H7 (cell line): ENCODE data around the gene WDR1. TPM values are rescaled to one million over a fixed set of nuclear protein-coding genes. Genes with fewer than 3 reads are reported as not detected.

ENCODE experiments used
- DNase-seq: peaks from one replicate; pipeline ENCODE4 v3.0.0; 2012
- H3K27me3 ChIP-seq: 2 replicates; pipeline ENCODE4 v1.6.0; 2011; ENCODE audit warnings: mild to moderate bottlenecking, low read length; ENCODE audit not compliant: control insufficient read depth, insufficient read depth
- H3K36me3 ChIP-seq: replicated peaks from 2 replicates; pipeline ENCODE4 v1.5.1; 2011; ENCODE audit warnings: low read length; ENCODE audit not compliant: control insufficient read depth, insufficient read depth
- H3K4me3 ChIP-seq: 2 replicates; pipeline ENCODE4 v1.5.1; 2011; ENCODE audit warnings: low read depth, mild to moderate bottlenecking, control low read depth, low read length, moderate library complexity; ENCODE audit not compliant: insufficient read depth
- total RNA-seq: library from RNA; depleted of rRNA; stranded (reverse); fragments of >200 nt; shearing (Covaris generic); gene quantifications from 2 replicates; pipeline ENCODE4 v1.2.3, GENCODE V29; 2014

The WDR1 gene
- total RNA-seq, 1 experiment from 2014 or later, result 254 TPM

DNA sequence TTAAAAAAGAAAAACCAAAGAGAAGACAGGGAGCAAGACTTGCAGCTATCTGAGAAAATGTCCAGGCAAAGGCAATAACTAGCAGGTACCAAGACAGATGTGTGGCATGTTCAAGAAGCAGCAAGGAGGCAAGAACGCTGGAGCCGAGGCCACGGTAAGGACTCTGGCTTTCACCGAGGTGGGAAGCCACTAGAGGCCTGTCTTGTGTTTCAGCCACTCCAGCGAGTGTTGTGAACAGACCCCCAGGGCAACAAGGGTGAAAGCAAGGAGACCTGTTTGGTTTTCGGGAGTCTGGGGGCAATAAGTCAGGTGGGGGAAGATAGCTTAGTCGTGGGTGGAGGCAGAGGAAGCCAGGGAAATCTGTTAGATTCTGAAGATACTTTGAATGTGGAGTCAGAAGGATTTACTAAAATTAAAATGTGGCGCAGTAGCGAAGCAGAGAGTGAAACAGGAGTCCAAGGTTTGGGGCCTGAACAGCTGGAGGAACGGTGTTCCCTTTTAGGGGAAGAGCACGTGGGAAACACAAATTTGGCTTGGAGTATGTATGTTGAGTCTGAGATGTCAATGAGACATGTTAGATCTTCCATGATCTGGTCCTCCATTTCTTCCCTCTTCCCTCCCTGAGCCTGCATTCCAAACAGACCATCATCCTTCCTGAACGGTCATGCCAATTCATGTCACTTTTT lies 3.1 kb downstream of the WDR1 start:
- Histone ChIP-seq H3K4me3 (no peak overlapping the region), H3K36me3 (peaks cover 33% of the 10 kb centered on the region), H3K27me3 (no peaks in the 10 kb centered on the region)
- no peak for DNase-seq

DNA sequence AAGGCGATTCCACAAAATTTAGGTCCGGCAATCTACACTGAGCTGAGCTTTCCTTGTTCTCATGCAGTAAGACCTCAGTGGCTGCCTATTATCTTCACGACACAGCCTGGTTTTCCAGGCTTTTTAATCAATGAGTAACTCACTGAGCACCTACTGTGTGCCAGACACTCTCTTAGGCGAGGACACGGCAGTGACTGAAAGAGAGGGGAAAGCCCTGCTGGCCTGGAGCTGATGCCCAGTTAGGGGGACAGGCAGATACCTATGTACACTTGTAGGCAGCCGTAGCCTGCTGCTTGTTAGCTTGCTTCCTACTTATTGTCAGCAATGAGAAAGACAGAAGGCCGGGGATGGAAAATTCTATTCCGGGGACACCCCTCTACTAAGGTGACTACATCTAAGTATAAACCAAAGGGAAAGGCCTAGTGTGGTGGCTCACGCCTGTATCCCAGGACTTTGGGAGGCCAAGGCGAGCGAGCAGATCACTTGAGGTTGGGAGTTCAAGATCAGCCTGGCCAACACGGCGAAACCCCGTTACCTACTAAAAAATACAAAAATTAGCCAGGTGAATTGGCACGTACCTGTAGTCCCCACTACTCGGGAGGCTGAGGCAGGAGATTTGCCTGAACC lies 3.8 kb downstream of the WDR1 start:
- Histone ChIP-seq H3K27me3 (no peaks in the 10 kb centered on the region), H3K36me3 (peaks cover 37% of the 10 kb centered on the region), H3K4me3 (no peak overlapping the region)
- DNase-seq, result no peak

DNA sequence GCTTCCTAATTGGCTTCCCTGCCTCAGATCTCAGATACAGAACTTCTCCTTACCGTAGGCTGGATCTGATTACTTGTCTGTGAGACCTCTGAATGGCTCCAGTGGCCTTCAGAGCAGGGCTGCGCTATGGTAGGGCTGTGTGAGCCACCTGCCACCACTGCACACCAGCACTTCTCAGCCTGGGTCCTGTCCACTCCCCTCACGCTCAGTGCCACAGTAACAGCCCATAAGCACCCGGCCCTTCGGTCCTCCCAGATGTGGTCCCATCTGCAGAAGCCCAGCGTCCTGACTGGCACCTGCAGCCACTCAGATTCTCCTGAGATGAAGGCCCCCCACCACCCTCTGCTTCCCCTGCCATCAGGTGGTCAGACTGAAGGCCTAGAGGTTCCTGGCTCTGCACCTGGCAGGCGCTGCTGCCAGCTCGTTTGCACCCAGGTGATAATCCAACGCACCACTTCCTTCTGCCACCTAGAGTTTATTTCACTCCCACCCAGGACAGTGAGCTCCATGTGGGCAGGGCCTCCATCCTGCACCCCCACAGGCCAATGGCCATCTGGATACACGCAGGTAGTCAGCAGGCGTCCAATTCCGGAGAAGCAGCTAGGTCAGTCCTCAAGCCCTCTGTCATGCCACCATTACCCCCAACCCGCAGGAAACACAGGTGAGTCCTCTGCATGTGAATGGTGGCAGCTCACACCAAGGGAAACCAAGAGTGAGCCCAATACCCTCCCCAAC lies 5.4 kb downstream of the WDR1 start:
- H3K36me3 ChIP-seq, result peaks cover 37% of the 10 kb centered on the region
- H3K4me3 ChIP-seq, result no peak overlapping the region
- DNase-seq, result peak; percentile 83
- no peaks in the 10 kb centered on the region for H3K27me3 ChIP-seq

DNA sequence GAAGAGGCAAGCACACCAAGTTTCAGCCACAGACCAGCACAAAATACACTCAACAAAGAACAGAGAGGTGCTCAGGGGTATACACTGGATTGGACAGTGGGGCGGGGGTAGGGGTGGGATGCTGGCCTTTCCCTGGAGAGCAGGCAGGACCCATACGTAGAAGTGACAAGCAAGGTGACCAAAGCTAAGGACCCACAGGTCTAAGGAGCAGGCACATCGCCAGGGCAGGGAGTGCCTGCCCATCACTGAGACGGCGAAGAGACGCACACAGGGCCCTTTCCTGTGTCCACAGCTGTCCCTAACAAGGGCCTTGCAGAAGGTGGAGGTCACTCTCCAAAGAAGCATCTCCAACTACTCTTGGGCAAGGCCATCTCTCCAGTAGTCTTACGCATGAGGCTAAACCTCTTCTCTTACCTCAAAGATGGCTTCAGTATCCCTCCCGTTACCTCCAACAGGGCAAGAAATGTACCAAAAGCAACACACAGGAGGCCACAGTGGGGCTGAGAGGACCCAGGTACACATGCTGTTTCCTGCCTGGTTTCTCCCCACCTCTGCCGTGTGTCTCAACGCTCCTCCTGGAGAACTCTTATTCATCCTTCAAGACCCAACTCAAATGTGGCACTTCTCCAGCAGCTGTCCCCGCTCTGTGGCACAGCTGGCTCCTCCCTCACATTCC lies 6.5 kb downstream of the WDR1 start:
- Histone ChIP-seq H3K4me3 (no peak overlapping the region), H3K36me3 (peaks cover 33% of the 10 kb centered on the region), H3K27me3 (no peaks in the 10 kb centered on the region)
- peak; percentile 33 for DNase-seq

DNA sequence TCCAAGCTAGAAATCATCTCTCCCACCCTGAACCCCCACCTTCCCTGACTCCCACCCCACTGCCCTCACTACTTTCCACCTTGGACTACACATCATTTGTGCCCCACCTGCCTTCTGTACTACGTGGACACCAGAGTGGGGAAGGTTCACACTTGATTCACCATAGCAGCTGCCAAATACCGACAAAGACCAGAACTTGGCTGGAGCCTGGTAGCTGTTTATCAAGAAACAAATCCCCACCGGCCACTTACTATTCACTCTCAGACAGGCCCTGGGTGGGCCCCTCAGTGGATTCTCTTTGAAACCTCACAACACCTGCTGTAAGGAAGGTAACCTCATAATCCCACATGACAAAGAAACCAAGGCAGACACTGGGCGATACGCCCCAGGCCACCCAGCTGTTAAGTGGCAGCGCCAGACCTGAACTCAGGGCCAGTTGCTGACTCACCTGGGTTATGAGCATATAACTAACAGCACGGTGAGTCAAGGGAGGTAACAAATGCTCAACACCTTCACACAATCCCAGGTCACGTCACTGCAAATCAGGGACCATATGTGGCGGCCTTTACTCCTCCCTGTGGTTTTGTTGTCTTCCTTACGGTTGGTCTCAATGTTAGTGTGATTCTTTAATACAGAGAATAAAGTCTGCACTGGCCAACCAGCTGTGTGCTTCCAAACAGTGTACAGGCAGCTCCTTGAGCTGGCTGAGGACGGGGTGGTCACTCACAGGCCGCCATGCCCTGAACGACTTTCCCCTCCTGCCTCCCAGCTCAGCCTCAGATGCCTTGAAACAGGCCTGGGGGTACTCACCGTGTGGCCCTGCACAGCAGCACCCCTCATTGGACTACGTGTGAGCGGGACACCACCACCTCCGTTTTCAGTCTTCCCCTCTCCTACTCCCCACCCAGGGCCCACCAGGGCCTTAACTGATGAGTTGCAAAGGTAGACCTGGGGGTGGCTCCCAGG lies 7.5 kb downstream of the WDR1 start:
- H3K4me3 ChIP-seq, result no peak overlapping the region
- H3K36me3 ChIP-seq, result peaks cover 25% of the 10 kb centered on the region
- no peaks in the 10 kb centered on the region for H3K27me3 ChIP-seq
- peak; percentile 34 for DNase-seq

DNA sequence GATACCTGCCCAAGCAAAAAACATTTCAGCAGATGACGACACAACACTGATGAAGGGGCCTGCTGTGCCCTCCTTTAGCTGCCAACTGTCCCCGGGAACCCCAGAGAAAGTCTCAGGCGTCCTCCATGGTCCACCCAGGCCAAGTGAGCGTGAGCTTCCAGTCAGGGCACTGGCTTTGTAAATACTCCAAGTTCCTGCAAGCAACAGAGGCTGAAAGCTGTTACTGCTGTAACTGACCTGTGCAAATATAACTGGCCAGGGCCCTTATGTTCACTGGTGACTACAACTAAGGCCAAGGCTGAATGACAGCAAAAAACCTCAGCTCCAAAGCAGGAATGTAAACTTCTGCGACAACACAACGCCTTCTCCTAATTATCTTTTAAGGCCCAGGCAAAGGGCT lies 8.2 kb downstream of the WDR1 start:
- DNase-seq, result no peak
- Histone ChIP-seq H3K4me3 (no peak overlapping the region), H3K36me3 (peaks cover 20% of the 10 kb centered on the region), H3K27me3 (no peaks in the 10 kb centered on the region)

DNA sequence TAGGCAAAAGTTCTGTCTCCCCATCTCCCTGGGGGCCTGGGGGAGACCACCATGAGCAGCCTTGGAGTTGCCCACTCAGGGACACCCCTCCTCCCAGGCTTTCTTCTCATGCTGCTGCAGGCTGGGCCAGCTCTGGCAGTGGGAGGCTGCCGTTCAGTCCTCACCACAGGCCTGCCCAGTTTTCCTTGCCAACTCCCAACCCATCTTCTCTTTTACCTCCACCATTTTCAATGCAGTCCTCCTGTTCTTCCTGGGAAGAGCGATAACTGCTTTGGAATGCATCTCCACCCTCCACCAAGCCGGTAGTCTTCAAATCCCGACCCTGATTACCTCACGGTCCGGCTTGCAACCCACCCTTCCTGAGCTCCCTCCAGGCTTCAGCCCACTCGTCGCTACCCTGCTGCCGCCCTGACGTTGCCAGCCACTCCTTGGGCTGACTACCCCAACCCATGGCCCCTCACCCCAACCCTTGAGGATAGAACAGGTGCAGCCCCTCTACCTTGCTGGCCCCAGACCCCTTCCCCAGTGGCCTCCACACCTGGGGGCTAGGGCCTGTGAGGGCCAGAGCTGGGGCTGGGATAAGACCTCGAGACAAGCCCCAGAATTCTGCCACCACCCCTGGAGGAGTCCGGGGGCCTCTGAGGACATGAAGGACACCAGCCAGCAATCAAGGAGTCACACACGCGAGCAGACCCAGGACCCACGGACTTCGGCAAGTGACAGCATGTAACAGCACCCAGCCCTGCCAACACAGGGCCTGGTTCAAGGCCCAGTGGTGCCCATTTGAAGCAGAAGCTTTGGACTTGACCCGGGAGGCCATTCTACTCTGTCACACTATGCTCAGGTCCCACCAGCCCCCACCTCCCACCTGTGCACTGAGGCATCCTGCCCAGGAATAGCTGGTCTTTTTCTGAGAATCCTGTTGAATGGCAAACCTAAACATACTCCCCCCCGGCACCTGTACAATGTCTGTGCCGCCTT lies 9.2 kb downstream of the WDR1 start:
- H3K4me3 ChIP-seq, result no peak overlapping the region
- H3K36me3 ChIP-seq, result peaks cover 15% of the 10 kb centered on the region
- H3K27me3 ChIP-seq, result no peaks in the 10 kb centered on the region
- peak; percentile 57 for DNase-seq

DNA sequence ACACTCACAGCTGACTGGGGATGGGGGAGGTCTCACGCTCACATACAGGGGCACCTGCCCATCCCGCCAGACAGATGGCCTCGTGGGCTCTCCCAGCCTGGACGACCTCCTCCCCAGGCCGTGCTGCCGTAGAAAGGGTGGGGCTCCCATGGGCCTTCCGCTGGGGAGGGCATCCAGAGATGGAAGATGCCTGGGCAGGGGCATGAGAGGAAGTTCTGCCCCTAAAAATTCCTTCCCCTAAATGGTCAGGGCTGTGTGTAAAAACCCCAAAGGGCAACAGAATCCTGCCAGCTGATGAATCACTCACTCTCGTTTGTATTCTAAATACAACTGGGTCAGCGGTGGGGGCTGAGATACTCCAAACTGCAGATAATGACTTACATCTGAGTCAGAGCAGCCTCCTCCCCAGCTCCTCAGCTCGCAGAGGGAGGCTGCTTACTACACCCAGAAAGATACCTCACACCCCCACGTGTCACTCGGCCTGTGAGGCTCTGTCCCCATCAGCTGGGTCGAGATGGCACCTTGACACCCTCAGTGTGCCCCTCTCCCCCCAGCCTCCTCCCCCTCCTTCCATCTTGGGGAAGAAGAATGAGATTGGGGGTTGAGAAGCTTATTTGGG lies 10.1 kb downstream of the WDR1 start:
- no peak overlapping the region for H3K4me3 ChIP-seq
- peaks cover 19% of the 10 kb centered on the region for H3K36me3 ChIP-seq
- no peaks in the 10 kb centered on the region for H3K27me3 ChIP-seq
- peak; percentile 65 for DNase-seq

DNA sequence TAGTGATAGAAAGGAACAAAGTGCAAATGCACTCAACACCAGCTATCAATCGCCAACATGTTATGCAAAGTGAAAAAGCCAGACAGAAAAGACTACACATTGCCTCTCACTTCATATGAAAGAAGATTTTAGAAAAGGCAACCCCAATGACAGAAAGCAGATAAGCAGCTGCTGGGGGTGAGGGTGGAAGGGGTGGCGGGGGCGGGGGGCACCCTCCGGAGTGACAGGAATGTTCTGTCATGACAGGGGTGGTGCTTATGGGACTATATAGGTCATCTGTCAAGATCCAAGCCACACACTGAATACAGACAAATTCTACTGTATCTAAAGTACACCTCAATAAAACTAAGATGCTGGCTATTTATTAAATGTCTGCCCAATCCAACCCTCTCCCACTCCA lies 10.7 kb downstream of the WDR1 start:
- DNase-seq, result no peak
- peaks cover 16% of the 10 kb centered on the region for H3K36me3 ChIP-seq
- no peaks in the 10 kb centered on the region for H3K27me3 ChIP-seq
- no peak overlapping the region for H3K4me3 ChIP-seq

DNA sequence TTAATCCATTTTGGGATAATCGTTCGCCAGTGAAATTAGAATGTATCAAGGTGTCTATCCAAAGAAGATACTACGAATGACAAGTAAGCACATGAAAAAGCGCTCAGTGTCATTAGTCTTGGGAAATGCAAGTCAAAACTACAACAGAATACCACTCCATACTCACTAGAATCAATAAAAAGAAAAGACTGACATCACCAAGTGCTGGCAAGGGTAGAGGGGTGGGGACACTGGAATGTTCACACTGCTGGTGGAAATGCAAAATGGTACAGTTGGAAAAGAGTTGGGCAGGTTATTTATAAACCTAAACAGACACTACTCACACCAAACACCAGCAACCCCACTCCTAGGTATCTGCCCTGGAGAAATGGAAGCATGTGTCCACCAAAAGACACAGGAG lies 11.2 kb downstream of the WDR1 start:
- Histone ChIP-seq H3K4me3 (no peak overlapping the region), H3K27me3 (no peaks in the 10 kb centered on the region), H3K36me3 (peaks cover 16% of the 10 kb centered on the region)
- no peak for DNase-seq

DNA sequence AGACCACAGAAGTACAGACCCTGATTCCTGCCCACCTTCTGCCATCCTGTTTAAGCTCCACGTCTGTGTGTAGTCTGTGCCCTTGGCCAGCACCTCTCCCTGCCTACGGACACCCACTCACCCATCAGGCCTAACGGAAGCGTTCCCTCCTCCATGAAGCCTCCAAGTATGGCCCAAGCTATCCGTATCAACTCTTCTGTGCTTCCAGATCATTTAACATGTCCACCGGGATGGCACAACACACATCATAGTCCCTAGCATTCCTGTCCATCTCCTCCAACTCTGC lies 11.7 kb downstream of the WDR1 start:
- H3K27me3 ChIP-seq, result no peaks in the 10 kb centered on the region
- H3K4me3 ChIP-seq, result no peak overlapping the region
- peaks cover 15% of the 10 kb centered on the region for H3K36me3 ChIP-seq
- DNase-seq, result no peak

DNA sequence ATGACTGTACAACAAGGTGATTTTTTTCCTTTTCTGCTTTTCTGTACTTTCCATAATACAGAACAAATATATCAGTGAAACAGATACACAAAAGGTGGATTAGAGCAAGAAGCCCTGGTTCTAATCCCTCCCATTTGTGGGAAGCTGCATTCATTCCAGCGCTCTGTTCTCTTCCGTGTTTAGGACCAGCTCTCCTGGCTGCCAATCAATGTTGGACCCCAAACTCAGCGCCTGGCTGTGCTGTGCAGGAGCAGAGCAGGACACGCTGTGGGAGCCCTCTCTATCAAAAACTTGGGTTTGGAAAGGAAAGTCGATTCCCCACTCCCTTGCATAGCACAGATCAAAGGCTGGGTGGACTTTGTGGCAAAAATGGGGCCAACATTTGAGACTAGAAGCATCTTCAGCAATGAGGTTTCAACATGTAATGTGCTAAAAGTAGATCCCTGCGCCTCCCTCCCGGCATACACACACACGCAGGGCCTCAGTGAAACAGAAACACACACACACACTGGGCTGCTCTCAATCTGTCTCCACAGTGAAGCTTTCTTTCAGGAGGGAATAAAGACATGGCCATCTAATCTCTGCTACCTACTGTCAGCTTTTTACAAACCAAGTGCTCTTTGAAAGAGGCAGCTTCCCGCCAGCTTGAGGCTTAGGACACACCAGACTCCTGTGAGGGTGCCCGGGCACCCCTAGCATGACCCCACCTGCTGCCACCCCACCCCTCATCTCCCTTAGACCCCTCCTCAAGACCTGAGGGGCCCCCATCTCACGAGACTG lies 12.2 kb downstream of the WDR1 start:
- H3K36me3 ChIP-seq, result peaks cover 19% of the 10 kb centered on the region
- no peak for DNase-seq
- H3K27me3 ChIP-seq, result no peaks in the 10 kb centered on the region
- H3K4me3 ChIP-seq, result no peak overlapping the region
